Testis (tissue), 2 donors: Measurements from ENCODE around the gene NDUFB1.

Experiments used
- CTCF ChIP-seq, 3 experiments: fragments of 450-650 bp in 2 of 3; fragments of 200-600 bp in 1 of 3; sonication (generic) in 1 of 3; IDR thresholded peaks; one replicate each; pipeline ENCODE4 v1.5.1; 2016 to 2019; ENCODE audit warnings: antibody characterized with exemption in 3 of 3, mild to moderate bottlenecking in 2 of 3, moderate library complexity in 1 of 3
- POLR2A ChIP-seq: fragments of 450-650 bp; IDR thresholded peaks from one replicate; pipeline ENCODE4 v1.6.1; 2017; ENCODE audit warnings: antibody characterized with exemption, mild to moderate bottlenecking, moderate library complexity

GRCh38 chr14:92143309-92143708 lies 21.8 kb upstream of the NDUFB1 start:
- no peak for TF ChIP-seq CTCF (IDR thresholded peaks at IDR 0.05)
- no peak for TF ChIP-seq POLR2A
